ENCODE data around the gene CKAP4. TPM values are rescaled to one million over a fixed set of nuclear protein-coding genes. Genes with fewer than 3 reads are reported as not detected.
A peak's percentile ranks its signal among the peaks of the same experiment; 100 is the strongest.

The CKAP4 gene
- total and polyA plus RNA-seq, 10 of the 15 experiments (the other 5 are each of a cell fraction or from before 2014, with no cell fraction given) = 0.39 to 23.6 (median 11.1) TPM

DNA sequence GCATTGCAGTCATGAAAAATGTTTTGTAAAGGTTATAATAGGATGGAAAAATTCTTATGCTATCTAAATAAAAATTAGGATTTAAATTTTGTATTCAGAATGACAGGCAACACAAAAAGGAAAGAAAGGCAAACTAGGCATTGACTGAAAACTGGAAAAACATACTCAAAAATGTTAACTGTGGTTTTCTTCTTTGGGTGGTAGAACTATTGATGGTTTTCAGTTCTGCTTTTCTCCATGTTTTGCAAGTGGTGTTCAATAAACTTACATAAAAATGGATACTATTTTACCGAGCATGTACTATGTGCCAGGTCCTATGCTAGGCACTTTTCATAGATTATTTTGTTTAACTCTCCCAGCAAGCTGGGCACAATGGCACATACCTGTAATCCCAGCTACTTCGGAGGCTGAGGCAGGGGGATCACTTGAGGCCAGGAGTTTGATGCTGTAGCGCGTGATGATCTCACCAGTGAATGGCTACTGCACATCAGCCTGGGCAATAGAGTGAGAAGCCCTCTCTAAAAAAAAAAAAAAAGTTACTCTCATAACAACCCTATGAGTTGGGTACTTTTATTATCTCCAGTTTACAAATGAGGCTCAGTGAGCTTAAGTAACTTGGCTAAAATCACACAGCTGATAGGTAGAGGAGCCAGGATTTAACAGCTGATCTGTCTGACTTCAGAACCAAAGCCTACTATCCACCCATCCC lies 28.4 kb upstream of the CKAP4 start (continued):
- TF ChIP-seq, protein P1, sequence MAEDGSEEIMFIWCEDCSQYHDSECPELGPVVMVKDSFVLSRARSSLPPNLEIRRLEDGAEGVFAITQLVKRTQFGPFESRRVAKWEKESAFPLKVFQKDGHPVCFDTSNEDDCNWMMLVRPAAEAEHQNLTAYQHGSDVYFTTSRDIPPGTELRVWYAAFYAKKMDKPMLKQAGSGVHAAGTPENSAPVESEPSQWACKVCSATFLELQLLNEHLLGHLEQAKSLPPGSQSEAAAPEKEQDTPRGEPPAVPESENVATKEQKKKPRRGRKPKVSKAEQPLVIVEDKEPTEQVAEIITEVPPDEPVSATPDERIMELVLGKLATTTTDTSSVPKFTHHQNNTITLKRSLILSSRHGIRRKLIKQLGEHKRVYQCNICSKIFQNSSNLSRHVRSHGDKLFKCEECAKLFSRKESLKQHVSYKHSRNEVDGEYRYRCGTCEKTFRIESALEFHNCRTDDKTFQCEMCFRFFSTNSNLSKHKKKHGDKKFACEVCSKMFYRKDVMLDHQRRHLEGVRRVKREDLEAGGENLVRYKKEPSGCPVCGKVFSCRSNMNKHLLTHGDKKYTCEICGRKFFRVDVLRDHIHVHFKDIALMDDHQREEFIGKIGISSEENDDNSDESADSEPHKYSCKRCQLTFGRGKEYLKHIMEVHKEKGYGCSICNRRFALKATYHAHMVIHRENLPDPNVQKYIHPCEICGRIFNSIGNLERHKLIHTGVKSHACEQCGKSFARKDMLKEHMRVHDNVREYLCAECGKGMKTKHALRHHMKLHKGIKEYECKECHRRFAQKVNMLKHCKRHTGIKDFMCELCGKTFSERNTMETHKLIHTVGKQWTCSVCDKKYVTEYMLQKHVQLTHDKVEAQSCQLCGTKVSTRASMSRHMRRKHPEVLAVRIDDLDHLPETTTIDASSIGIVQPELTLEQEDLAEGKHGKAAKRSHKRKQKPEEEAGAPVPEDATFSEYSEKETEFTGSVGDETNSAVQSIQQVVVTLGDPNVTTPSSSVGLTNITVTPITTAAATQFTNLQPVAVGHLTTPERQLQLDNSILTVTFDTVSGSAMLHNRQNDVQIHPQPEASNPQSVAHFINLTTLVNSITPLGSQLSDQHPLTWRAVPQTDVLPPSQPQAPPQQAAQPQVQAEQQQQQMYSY (CRISPR knock-in tag; IDR thresholded peaks at IDR 0.05) = no peak
- TF ChIP-seq, protein P2, sequence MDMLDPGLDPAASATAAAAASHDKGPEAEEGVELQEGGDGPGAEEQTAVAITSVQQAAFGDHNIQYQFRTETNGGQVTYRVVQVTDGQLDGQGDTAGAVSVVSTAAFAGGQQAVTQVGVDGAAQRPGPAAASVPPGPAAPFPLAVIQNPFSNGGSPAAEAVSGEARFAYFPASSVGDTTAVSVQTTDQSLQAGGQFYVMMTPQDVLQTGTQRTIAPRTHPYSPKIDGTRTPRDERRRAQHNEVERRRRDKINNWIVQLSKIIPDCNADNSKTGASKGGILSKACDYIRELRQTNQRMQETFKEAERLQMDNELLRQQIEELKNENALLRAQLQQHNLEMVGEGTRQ (IDR thresholded peaks at IDR 0.05; ENCODE audit: borderline replicate concordance, low read depth, low read length) = no peak
- TF ChIP-seq RUNX3 (IDR thresholded peaks at IDR 0.05; ENCODE audit: low read length) = peak; percentile 98
- TF ChIP-seq CBFB (IDR thresholded peaks at IDR 0.05; ENCODE audit: low read depth) = peak; percentile 80; the same call in 1 of the 2 replicates
- TF ChIP-seq SPI1 (IDR thresholded peaks at IDR 0.05; ENCODE audit: borderline replicate concordance, insufficient read depth, low read depth, low read length) = peak; percentile 94
- peak; percentile 92 for TF ChIP-seq IRF4 (IDR thresholded peaks at IDR 0.05; ENCODE audit: low read depth, low read length)
- peak; percentile 94 for TF ChIP-seq DPF2 (IDR thresholded peaks at IDR 0.05)
- no peak for TF ChIP-seq FOS (IDR thresholded peaks at IDR 0.05; ENCODE audit: borderline replicate concordance, extremely low read depth, insufficient read length)
- no peak for TF ChIP-seq MEF2A (IDR thresholded peaks at IDR 0.05; ENCODE audit: insufficient read depth, low read depth, low read length)
- peak; percentile 53; the same call in 1 of the 2 replicates for TF ChIP-seq BMI1 (IDR thresholded peaks at IDR 0.05; ENCODE audit: borderline replicate concordance)
- TF ChIP-seq POLR2AphosphoS2 (IDR thresholded peaks at IDR 0.05; ENCODE audit: low read depth, low read length) = no peak
- TF ChIP-seq USF1 (IDR thresholded peaks at IDR 0.05; ENCODE audit: borderline replicate concordance, extremely low read length, insufficient read depth, low read depth, low read length) = no peak
- TF ChIP-seq TBL1XR1 (IDR thresholded peaks at IDR 0.05; ENCODE audit: low read depth, low read length) = no peak
- peak; percentile 70 to 84 for TF ChIP-seq IKZF2 (IDR thresholded peaks at IDR 0.05)
- TF ChIP-seq ATF2 (IDR thresholded peaks at IDR 0.05; ENCODE audit: low read length) = peak; percentile 84
- TF ChIP-seq EP300 (IDR thresholded peaks at IDR 0.05; ENCODE audit: borderline replicate concordance in 1 of 2, control insufficient read depth in 1 of 2, low read depth in 2 of 2, low read length in 2 of 2) = peak; percentile 29 to 77; a peak in 2 of 4 replicates
- no peak for TF ChIP-seq TAF1 (IDR thresholded peaks at IDR 0.05; ENCODE audit: borderline replicate concordance, low read depth, low read length)
- peak; percentile 56; the same call in 1 of the 2 replicates for TF ChIP-seq JUND (IDR thresholded peaks at IDR 0.05; ENCODE audit: low read depth, low read length)
- TF ChIP-seq ZSCAN29 (IDR thresholded peaks at IDR 0.05) = no peak
- peak; percentile 87 for TF ChIP-seq NFIC (IDR thresholded peaks at IDR 0.05; ENCODE audit: low read depth, low read length)
- TF ChIP-seq NR2F1 (conservative IDR thresholded peaks at IDR 0.05) = no peak
- 0 out of 2 replicates have a peak, but pooled peaks have one; percentile 33 for TF ChIP-seq NBN (IDR thresholded peaks at IDR 0.05)
- 0 out of 2 replicates have a peak, but pooled peaks have one; percentile 6 for TF ChIP-seq ZNF384 (IDR thresholded peaks at IDR 0.05; ENCODE audit: borderline replicate concordance, low read depth, low read length)
- peak; percentile 44; the same call in 1 of the 2 replicates for TF ChIP-seq IKZF1 (conservative IDR thresholded peaks at IDR 0.05)
